Neuronal stem cell (in vitro differentiated cells): Measurements from ENCODE around the gene CACNB2.

Source experiments
- DNase-seq: peaks from one replicate; pipeline ENCODE4 v3.0.0-alpha.2; 2013; ENCODE audit warnings: low spot score
- H2AFZ ChIP-seq: one replicate; pipeline ENCODE4 v1.6.1; 2013; ENCODE audit warnings: mild to moderate bottlenecking, low read length, inconsistent platforms
- H2AK5ac ChIP-seq: 2 replicates; pipeline ENCODE4 v1.6.1; 2013; ENCODE audit warnings: low read depth, mild to moderate bottlenecking, inconsistent platforms, low read length, moderate library complexity, mixed read lengths
- H2BK120ac ChIP-seq: 2 replicates; pipeline ENCODE4 v1.6.1; 2013; ENCODE audit warnings: low read depth, mild to moderate bottlenecking, inconsistent platforms, low read length, moderate library complexity, mixed read lengths
- H2BK12ac ChIP-seq: one replicate; pipeline ENCODE4 v1.6.1; 2013; ENCODE audit warnings: low read length, inconsistent platforms
- H2BK15ac ChIP-seq: 2 replicates; pipeline ENCODE4 v1.6.1; 2013; ENCODE audit warnings: mild to moderate bottlenecking, low read length, inconsistent platforms, mixed read lengths
- H2BK5ac ChIP-seq: one replicate; pipeline ENCODE4 v1.6.1; 2013; ENCODE audit warnings: inconsistent platforms, mild to moderate bottlenecking, low read length, moderate library complexity
- H3K14ac ChIP-seq: one replicate; pipeline ENCODE4 v1.6.1; 2013; ENCODE audit warnings: low read length, inconsistent platforms
- H3K18ac ChIP-seq: 2 replicates; pipeline ENCODE4 v1.6.1; 2013; ENCODE audit warnings: low read length, inconsistent platforms
- H3K23ac ChIP-seq: 2 replicates; pipeline ENCODE4 v1.6.1; 2013; ENCODE audit warnings: low read depth, mild to moderate bottlenecking, mixed read lengths, low read length, inconsistent platforms; ENCODE audit not compliant: poor library complexity
- H3K27ac ChIP-seq: replicated peaks from 3 replicates; pipeline ENCODE4 v1.5.1; 2013; ENCODE audit warnings: low read length, inconsistent platforms
- H3K27me3 ChIP-seq, 3 experiments: 2 replicates each; pipeline ENCODE4 v1.6.1; 2013; ENCODE audit warnings: low read length in 3 of 3, mild to moderate bottlenecking in 2 of 3, inconsistent platforms in 1 of 3, low read depth in 1 of 3, mixed read lengths in 1 of 3, moderate library complexity in 1 of 3; ENCODE audit not compliant: control insufficient read depth in 3 of 3, insufficient read depth in 3 of 3
- H3K36me3 ChIP-seq, 2 donors: replicated peaks in 1 of 2; 2 replicates each; pipeline ENCODE4 v1.6.1; 2013; ENCODE audit warnings: low read length in 2 of 2; ENCODE audit not compliant: control insufficient read depth in 2 of 2, insufficient read depth in 2 of 2
- H3K4ac ChIP-seq: 2 replicates; pipeline ENCODE4 v1.6.1; 2013; ENCODE audit warnings: inconsistent platforms, mild to moderate bottlenecking, low read length, moderate library complexity
- H3K4me1 ChIP-seq, 2 donors: 1 replicate in 1 of 2; 2 replicates in 1 of 2; pipeline ENCODE4 v1.6.1; 2013; ENCODE audit warnings: low read length in 2 of 2, low read depth in 1 of 2; ENCODE audit not compliant: control insufficient read depth in 2 of 2, insufficient read depth in 1 of 2
- H3K4me2 ChIP-seq: one replicate; pipeline ENCODE4 v1.6.1; 2013; ENCODE audit warnings: mild to moderate bottlenecking, low read length, inconsistent platforms; ENCODE audit not compliant: insufficient read depth, poor library complexity, severe bottlenecking
- H3K4me3 ChIP-seq, 2 donors: 2 replicates each; pipeline ENCODE4 v1.5.1; 2013; ENCODE audit warnings: low read length in 2 of 2, mild to moderate bottlenecking in 2 of 2, inconsistent platforms in 1 of 2, moderate library complexity in 1 of 2
- H3K79me1 ChIP-seq: one replicate; pipeline ENCODE4 v1.6.1; 2013; ENCODE audit warnings: low read depth, mild to moderate bottlenecking, inconsistent platforms, low read length, moderate library complexity
- H3K9ac ChIP-seq: one replicate; pipeline ENCODE4 v1.6.1; 2013; ENCODE audit warnings: mild to moderate bottlenecking, low read depth, low read length, inconsistent platforms; ENCODE audit not compliant: poor library complexity
- H3K9me3 ChIP-seq, 2 donors: replicated peaks in 1 of 2; 2 replicates each; pipeline versions ENCODE3 to v1.6.1; 2013; ENCODE audit warnings: low read length in 2 of 2, mild to moderate bottlenecking in 2 of 2, inconsistent platforms in 1 of 2, low read depth in 1 of 2, mixed read lengths in 1 of 2, moderate library complexity in 1 of 2; ENCODE audit not compliant: control insufficient read depth in 2 of 2, insufficient read depth in 1 of 2
- H4K8ac ChIP-seq: one replicate; pipeline ENCODE4 v1.6.1; 2013; ENCODE audit warnings: low read depth, mild to moderate bottlenecking, inconsistent platforms, low read length, moderate library complexity
- H4K91ac ChIP-seq: one replicate; pipeline ENCODE4 v1.6.1; 2013; ENCODE audit warnings: low read length, low read depth, mild to moderate bottlenecking, inconsistent platforms; ENCODE audit not compliant: poor library complexity
- WGBS, 2 donors: extraction: QIAGEN DNeasy Blood & Tissue Kit; methylation state at CpG; one replicate each; pipeline ENCODE4 v1.1.7; 2013; ENCODE audit warnings: missing lambda C conversion rate in 2 of 2, mixed read lengths in 1 of 2; ENCODE audit not compliant: insufficient read length in 2 of 2, insufficient replicate concordance in 1 of 2; ENCODE audit errors: extremely low coverage in 2 of 2; 5-methylcytosine and 5-hydroxymethylcytosine counted together

The CACNB2 gene

GRCh38 chr10:18571780-18572179, 431.6 kb downstream of the CACNB2 start:
- 100% methylated on average over 1 of the region's 1 CpG for WGBS, 2 donors
- Histone ChIP-seq H2BK120ac (no peak overlapping the region), H3K9me3 (peaks cover 10 to 16% of the 10 kb centered on the region in 2 donors)

GRCh38 chr10:18572959-18573561, 432.8 kb downstream of the CACNB2 start:
- Histone ChIP-seq H3K9me3 (peaks cover 12 to 21% of the 10 kb centered on the region in 2 donors), H3K27ac (no peak overlapping the region), H3K18ac (no peak overlapping the region)

More at GRCh38 chr10:18571780-18572179, 431.6 kb downstream of the CACNB2 start:
- H4K8ac ChIP-seq, result no peak overlapping the region
- no peak overlapping the region for H3K9ac ChIP-seq
- no peak overlapping the region for H3K4me2 ChIP-seq
- H3K4ac ChIP-seq, result no peak overlapping the region
- no peak overlapping the region for H2BK5ac ChIP-seq
- no peaks in the 10 kb centered on the region for H3K4me1 ChIP-seq
- no peak overlapping the region for H2BK12ac ChIP-seq
- H3K27me3 ChIP-seq, result no peaks in the 10 kb centered on the region
- no peak overlapping the region for H4K91ac ChIP-seq
- no peak for DNase-seq
- H3K14ac ChIP-seq, result no peak overlapping the region
- no peak overlapping the region for H3K27ac ChIP-seq
- no peak overlapping the region for H3K4me3 ChIP-seq
- H3K79me1 ChIP-seq, result no peaks in the 10 kb centered on the region
- H3K18ac ChIP-seq, result no peak overlapping the region
- no peak overlapping the region for H2BK15ac ChIP-seq
- H3K23ac ChIP-seq, result no peak overlapping the region
- no peak overlapping the region for H2AK5ac ChIP-seq
- no peak overlapping the region for H2AFZ ChIP-seq
- peaks cover 3% of the 10 kb centered on the region in 2 donors for H3K36me3 ChIP-seq

GRCh38 chr10:18576586-18576985, 436.4 kb downstream of the CACNB2 start:
- DNase-seq, result no peak
- Histone ChIP-seq H3K23ac (no peak overlapping the region), H4K8ac (no peak overlapping the region), H3K79me1 (no peaks in the 10 kb centered on the region), H2BK5ac (no peak overlapping the region), H2BK120ac (no peak overlapping the region), H3K18ac (no peak overlapping the region), H3K9me3 (peaks cover 10 to 19% of the 10 kb centered on the region in 2 donors), H3K4me1 (no peaks in the 10 kb centered on the region), H2AK5ac (no peak overlapping the region), H3K4me2 (no peak overlapping the region), H4K91ac (no peak overlapping the region), H2BK12ac (no peak overlapping the region), H2BK15ac (no peak overlapping the region), H3K14ac (no peak overlapping the region), H3K4ac (no peak overlapping the region), H3K36me3 (peaks cover 4 to 32% of the 10 kb centered on the region in 2 donors), H3K27ac (no peak overlapping the region), H3K9ac (no peak overlapping the region), H2AFZ (no peak overlapping the region), H3K27me3 (no peaks in the 10 kb centered on the region), H3K4me3 (no peak overlapping the region)
- WGBS, 2 donors, result no CpG with 5 or more reads among the region's 6 CpGs

More at GRCh38 chr10:18572959-18573561, 432.8 kb downstream of the CACNB2 start:
- Histone ChIP-seq H3K4ac (no peak overlapping the region), H2AK5ac (no peak overlapping the region), H3K27me3 (no peaks in the 10 kb centered on the region), H3K9ac (no peak overlapping the region), H3K4me3 (no peak overlapping the region), H2BK15ac (no peak overlapping the region), H2AFZ (no peak overlapping the region), H4K8ac (no peak overlapping the region), H3K36me3 (peaks cover 3 to 8% of the 10 kb centered on the region in 2 donors), H2BK120ac (no peak overlapping the region), H4K91ac (no peak overlapping the region), H3K4me1 (no peaks in the 10 kb centered on the region), H3K23ac (no peak overlapping the region), H3K79me1 (no peaks in the 10 kb centered on the region), H3K4me2 (no peak overlapping the region), H2BK5ac (no peak overlapping the region), H3K14ac (no peak overlapping the region), H2BK12ac (no peak overlapping the region)
- no peak for DNase-seq
- 100% methylated on average over 7 of the region's 8 CpGs for WGBS, 2 donors

GRCh38 chr10:18577823-18578685, 437.8 kb downstream of the CACNB2 start:
- Histone ChIP-seq H2BK12ac (no peak overlapping the region), H3K36me3 (peaks cover 2 to 40% of the 10 kb centered on the region in 2 donors), H3K4me2 (no peak overlapping the region), H3K79me1 (no peaks in the 10 kb centered on the region), H2BK120ac (no peak overlapping the region), H3K14ac (no peak overlapping the region), H3K4me3 (no peak overlapping the region), H3K23ac (no peak overlapping the region), H3K9ac (no peak overlapping the region), H3K4ac (no peak overlapping the region), H4K91ac (no peak overlapping the region), H3K9me3 (peaks cover 7 to 15% of the 10 kb centered on the region in 2 donors), H2BK5ac (no peak overlapping the region), H3K27me3 (no peaks in the 10 kb centered on the region), H2AFZ (no peak overlapping the region), H3K27ac (no peak overlapping the region), H2AK5ac (no peak overlapping the region), H2BK15ac (no peak overlapping the region), H3K4me1 (no peaks in the 10 kb centered on the region), H3K18ac (no peak overlapping the region), H4K8ac (no peak overlapping the region)
- no CpG with 5 or more reads among the region's 15 CpGs for WGBS, 2 donors
- DNase-seq, result no peak
